ENCODE results near the gene NCR1. TPM values are rescaled to one million over a fixed set of nuclear protein-coding genes. Genes with fewer than 3 reads are reported as not detected.
"Not testable (repeated sequence)": the region's sequence is repeated elsewhere in the genome, so short reads cannot be mapped to it uniquely, and the experiment has no call there.

NCR1 gene
- total RNA-seq, 1 donor: 10.4 TPM

GRCh38 chr19:54898685-54899084 lies 7.3 kb upstream of the NCR1 start:
- not testable (repeated sequence) for H3K9me3 ChIP-seq (ENCODE audit: low read depth, low read length); H3K4me3 ChIP-seq (ENCODE audit: low read length); H3K27me3 ChIP-seq (ENCODE audit: insufficient read depth, low read length)
- peaks cover 26% of the 10 kb centered on the region for H3K4me1 ChIP-seq (ENCODE audit: insufficient read depth, low read length)

GRCh38 chr19:54899646-54900045 lies 6.3 kb upstream of the NCR1 start:
- H3K4me3 ChIP-seq (ENCODE audit: low read length); H3K9me3 ChIP-seq (ENCODE audit: low read depth, low read length); H3K27me3 ChIP-seq (ENCODE audit: insufficient read depth, low read length): not testable (repeated sequence)
- H3K4me1 ChIP-seq (ENCODE audit: insufficient read depth, low read length): peaks cover 26% of the 10 kb centered on the region

- peaks cover 34% of the 10 kb centered on the region for H3K4me1 ChIP-seq (ENCODE audit: insufficient read depth, low read length)
- H3K9me3 ChIP-seq (ENCODE audit: low read depth, low read length); H3K4me3 ChIP-seq (ENCODE audit: low read length); H3K27me3 ChIP-seq (ENCODE audit: insufficient read depth, low read length): not testable (repeated sequence)
Observed at GRCh38 chr19:54901153-54901552, 4.8 kb upstream of the NCR1 start.

DNA sequence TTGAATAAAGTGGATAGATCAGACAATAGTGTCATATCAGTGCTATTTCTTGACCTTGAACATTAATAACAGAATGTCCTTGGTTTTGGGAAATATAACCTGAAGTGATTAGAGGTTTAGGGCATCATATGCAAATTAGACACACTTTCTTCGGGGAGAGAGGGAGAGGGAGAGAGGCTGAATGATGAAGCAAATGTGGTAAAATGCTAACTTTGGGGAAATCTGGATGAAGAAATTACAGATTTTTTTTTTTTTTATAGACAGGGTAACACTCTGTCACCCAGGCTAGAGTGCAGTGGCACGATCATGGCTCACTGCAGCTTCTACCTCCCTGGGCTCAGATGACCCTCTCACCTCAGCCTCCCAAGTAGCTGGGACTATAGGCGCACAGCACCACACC lies 3.9 kb upstream of the NCR1 start:
- Histone ChIP-seq H3K27me3 (ENCODE audit: insufficient read depth, low read length) (peaks cover 3% of the 10 kb centered on the region), H3K4me1 (ENCODE audit: insufficient read depth, low read length) (peaks cover 34% of the 10 kb centered on the region), H3K4me3 (ENCODE audit: low read length) (no peak overlapping the region), H3K9me3 (ENCODE audit: low read depth, low read length) (no peaks in the 10 kb centered on the region)

DNA sequence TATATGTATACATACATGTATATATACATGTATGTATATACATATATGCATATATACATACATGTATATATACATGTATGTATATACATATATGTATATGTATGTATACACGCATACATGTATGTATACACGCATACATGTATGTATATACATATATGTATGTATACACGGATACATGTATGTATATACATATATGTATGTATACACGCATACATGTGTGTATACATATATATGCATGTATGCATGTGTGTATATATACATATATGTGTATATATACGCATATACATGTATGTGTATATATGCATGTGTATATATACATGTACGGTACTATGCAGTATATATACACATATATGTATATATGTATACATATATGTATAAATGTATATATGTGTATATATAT lies 2.6 kb upstream of the NCR1 start:
- peaks cover 34% of the 10 kb centered on the region for H3K4me1 ChIP-seq (ENCODE audit: insufficient read depth, low read length)
- no peak overlapping the region for H3K4me3 ChIP-seq (ENCODE audit: low read length)
- H3K9me3 ChIP-seq (ENCODE audit: low read depth, low read length): no peaks in the 10 kb centered on the region
- H3K27me3 ChIP-seq (ENCODE audit: insufficient read depth, low read length): peaks cover 3% of the 10 kb centered on the region

DNA sequence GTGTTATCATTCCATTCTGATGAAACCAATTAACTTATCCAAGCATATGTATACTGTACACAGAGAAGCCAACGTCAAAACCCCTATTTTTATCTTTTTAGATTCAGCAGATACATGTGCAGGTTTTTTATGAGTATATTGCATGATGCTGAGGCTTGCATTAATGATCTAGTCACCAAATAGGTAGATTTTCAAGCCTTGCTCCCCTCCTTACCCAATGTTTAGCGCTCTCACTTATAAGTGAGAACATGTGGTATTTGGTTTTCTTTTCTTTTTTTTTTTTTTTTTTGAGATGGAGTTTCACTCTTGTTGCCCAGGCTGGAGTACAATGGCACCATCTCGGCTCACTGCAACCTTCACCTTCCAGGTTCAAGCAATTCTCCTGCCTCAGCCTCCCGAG lies 1.7 kb upstream of the NCR1 start:
- H3K4me3 ChIP-seq (ENCODE audit: low read length); H3K9me3 ChIP-seq (ENCODE audit: low read depth, low read length); H3K27me3 ChIP-seq (ENCODE audit: insufficient read depth, low read length): not testable (repeated sequence)
- peaks cover 34% of the 10 kb centered on the region for H3K4me1 ChIP-seq (ENCODE audit: insufficient read depth, low read length)

- Histone ChIP-seq H3K9me3 (ENCODE audit: low read depth, low read length) (no peaks in the 10 kb centered on the region), H3K4me1 (ENCODE audit: insufficient read depth, low read length) (peaks cover 31% of the 10 kb centered on the region), H3K4me3 (ENCODE audit: low read length) (no peak overlapping the region), H3K27me3 (ENCODE audit: insufficient read depth, low read length) (peaks cover 3% of the 10 kb centered on the region)
Observed at GRCh38 chr19:54905421-54905802, 536 bp upstream of the NCR1 start.

GRCh38 chr19:54906819-54907218 lies 871 bp downstream of the NCR1 start:
- Histone ChIP-seq H3K27me3 (ENCODE audit: insufficient read depth, low read length) (peaks cover 3% of the 10 kb centered on the region), H3K4me1 (ENCODE audit: insufficient read depth, low read length) (peaks cover 19% of the 10 kb centered on the region), H3K4me3 (ENCODE audit: low read length) (peak overlapping the region; percentile 32), H3K9me3 (ENCODE audit: low read depth, low read length) (no peaks in the 10 kb centered on the region)

- H3K4me3 ChIP-seq (ENCODE audit: low read length); H3K27me3 ChIP-seq (ENCODE audit: insufficient read depth, low read length); H3K4me1 ChIP-seq (ENCODE audit: insufficient read depth, low read length); H3K9me3 ChIP-seq (ENCODE audit: low read depth, low read length): not testable (repeated sequence)
Observed at GRCh38 chr19:54907899-54908298, 2.0 kb downstream of the NCR1 start.

DNA sequence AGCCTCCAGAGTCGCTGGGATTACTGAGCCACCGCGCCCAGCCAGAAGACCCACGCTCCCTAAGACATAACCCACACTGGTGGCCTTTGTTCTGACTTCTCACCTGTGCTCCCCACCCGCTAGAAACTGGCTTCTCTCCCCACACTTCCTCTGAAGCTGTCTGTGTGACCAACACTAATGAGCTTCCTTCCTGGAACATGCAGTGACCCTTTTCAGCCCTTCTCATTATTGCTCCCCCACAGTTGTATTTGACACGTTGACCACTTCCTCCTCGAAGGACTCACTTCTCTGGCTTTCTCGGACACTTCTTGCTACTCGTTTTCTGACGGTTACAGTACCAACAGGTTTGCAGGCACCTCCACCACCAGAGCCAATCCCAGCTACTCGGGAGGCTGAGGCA lies 10.9 kb downstream of the NCR1 start:
- H3K27me3 ChIP-seq (ENCODE audit: insufficient read depth, low read length): no peaks in the 10 kb centered on the region
- H3K4me3 ChIP-seq (ENCODE audit: low read length): no peak overlapping the region
- no peaks in the 10 kb centered on the region for H3K9me3 ChIP-seq (ENCODE audit: low read depth, low read length)
- peaks cover 16% of the 10 kb centered on the region for H3K4me1 ChIP-seq (ENCODE audit: insufficient read depth, low read length)

GRCh38 chr19:54918499-54918898 lies 12.6 kb downstream of the NCR1 start:
- no peak overlapping the region for H3K4me3 ChIP-seq (ENCODE audit: low read length)
- H3K4me1 ChIP-seq (ENCODE audit: insufficient read depth, low read length): peaks cover 19% of the 10 kb centered on the region
- no peaks in the 10 kb centered on the region for H3K9me3 ChIP-seq (ENCODE audit: low read depth, low read length)
- H3K27me3 ChIP-seq (ENCODE audit: insufficient read depth, low read length): no peaks in the 10 kb centered on the region

GRCh38 chr19:54919646-54920563 lies 14.0 kb downstream of the NCR1 start:
- peaks cover 21% of the 10 kb centered on the region for H3K4me1 ChIP-seq (ENCODE audit: insufficient read depth, low read length)
- not testable (repeated sequence) for H3K27me3 ChIP-seq (ENCODE audit: insufficient read depth, low read length); H3K4me3 ChIP-seq (ENCODE audit: low read length); H3K9me3 ChIP-seq (ENCODE audit: low read depth, low read length)

GRCh38 chr19:54921082-54921481 lies 15.1 kb downstream of the NCR1 start:
- Histone ChIP-seq H3K4me1 (ENCODE audit: insufficient read depth, low read length) (peaks cover 21% of the 10 kb centered on the region), H3K9me3 (ENCODE audit: low read depth, low read length) (no peaks in the 10 kb centered on the region), H3K27me3 (ENCODE audit: insufficient read depth, low read length) (no peaks in the 10 kb centered on the region), H3K4me3 (ENCODE audit: low read length) (no peak overlapping the region)

DNA sequence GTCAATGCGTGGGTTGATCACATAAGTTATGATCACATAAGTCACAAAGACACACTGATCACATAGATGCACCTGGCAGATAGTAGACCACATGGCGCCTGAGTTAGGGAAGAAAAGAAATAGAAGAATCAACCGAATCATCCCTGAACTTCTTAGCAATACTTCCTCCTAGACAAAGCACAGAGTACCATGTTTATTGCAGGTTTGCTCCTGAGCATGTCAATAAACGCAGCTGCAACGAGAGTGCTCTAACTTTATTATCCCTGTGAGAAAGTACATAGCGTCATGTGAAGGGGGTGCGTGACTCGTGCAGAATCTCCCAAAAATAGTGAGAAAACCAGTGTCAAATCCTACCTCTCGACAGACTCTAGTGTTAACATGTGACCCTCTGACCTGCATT lies 17.3 kb downstream of the NCR1 start:
- Histone ChIP-seq H3K9me3 (ENCODE audit: low read depth, low read length) (peaks cover 3% of the 10 kb centered on the region), H3K4me1 (ENCODE audit: insufficient read depth, low read length) (peaks cover 4% of the 10 kb centered on the region), H3K27me3 (ENCODE audit: insufficient read depth, low read length) (no peaks in the 10 kb centered on the region), H3K4me3 (ENCODE audit: low read length) (no peak overlapping the region)

DNA sequence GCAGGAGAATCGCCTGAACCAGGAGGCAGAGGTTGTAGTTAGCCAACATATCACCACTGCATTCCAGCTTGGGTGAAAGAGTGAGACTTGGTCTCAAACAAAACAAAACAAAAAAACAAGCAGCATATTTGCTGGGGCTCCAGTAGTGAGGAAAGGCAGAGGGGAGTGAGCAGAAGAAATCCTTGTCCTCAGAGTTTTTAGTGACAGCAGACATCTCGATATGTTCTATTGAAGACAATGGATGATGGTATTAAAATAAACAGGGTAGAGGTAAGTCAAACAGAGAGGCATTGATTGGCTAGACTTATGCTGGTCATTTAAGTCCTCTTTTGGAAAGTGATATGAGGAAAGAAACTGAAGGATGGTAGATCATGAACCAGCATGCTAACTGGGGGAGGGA lies 22.4 kb downstream of the NCR1 start:
- no peak overlapping the region for H3K4me3 ChIP-seq (ENCODE audit: low read length)
- H3K9me3 ChIP-seq (ENCODE audit: low read depth, low read length): peaks cover 9% of the 10 kb centered on the region
- H3K27me3 ChIP-seq (ENCODE audit: insufficient read depth, low read length): no peaks in the 10 kb centered on the region
- H3K4me1 ChIP-seq (ENCODE audit: insufficient read depth, low read length): peaks cover 3% of the 10 kb centered on the region

DNA sequence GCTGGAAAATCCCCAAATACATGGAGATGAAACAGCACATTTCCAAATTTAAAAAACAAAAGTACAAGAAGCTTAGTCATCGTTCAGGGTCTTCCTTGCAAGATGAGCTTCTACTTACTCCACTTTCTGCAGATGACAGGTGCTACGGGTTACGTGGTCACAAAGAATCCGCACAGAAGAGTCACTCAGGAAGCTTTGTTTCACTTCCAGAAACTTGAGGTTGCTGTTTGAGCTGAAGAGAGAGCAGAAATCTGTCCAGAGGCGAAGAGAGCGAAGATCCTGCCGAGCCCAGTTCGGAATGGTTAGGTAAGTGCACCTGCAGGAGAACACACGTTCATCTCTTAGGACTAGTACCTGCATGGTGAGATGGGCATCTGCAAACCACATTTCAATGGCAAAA lies 32.0 kb downstream of the NCR1 start:
- Histone ChIP-seq H3K9me3 (ENCODE audit: low read depth, low read length) (no peaks in the 10 kb centered on the region), H3K27me3 (ENCODE audit: insufficient read depth, low read length) (no peaks in the 10 kb centered on the region), H3K4me3 (ENCODE audit: low read length) (no peak overlapping the region), H3K4me1 (ENCODE audit: insufficient read depth, low read length) (no peaks in the 10 kb centered on the region)

Data from mononuclear cell (primary cell).